ENCODE data around the gene VWA5B1. TPM values are rescaled to one million over a fixed set of nuclear protein-coding genes. Genes with fewer than 3 reads are reported as not detected.
A peak's percentile ranks its signal among the peaks of the same experiment; 100 is the strongest.

Gene VWA5B1
- total RNA-seq, 4 donors from 2014 or later: 0.16 TPM; not detected in 3

DNA sequence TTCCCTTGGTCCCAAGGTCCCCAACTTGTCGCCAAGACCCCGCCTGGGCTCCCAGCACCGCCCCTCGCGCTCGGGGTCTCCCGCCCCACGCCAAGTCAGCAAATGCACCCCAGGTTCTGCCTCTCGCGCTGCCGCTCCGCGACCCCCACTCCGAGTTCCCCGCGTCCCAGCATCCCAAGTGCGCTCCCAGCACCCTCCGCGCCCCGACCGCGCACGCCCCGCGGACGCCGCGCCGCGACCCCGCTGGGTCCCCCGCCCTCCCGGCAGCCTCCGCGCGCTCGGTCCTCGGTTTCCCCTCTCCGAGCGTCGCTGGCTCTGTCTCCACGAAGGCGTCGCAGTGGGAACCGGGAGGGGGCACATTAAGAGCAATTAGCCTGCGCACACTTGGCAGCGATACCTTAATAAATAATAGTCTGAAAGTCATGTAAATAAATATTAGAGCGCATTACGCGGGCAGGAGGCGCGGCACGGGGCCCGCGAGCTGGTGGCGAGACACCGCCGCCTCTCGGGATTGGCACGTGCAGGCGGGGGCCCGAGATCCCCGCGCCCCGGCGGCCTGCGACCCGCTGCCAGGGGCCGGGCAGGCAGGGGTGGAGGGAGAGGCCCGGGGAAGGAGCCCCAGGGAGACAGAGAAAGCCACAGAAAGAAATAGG, 75.9 kb downstream of the VWA5B1 start:
- no peak for DNase-seq (ENCODE audit: low spot score in 2 of 2)
- no peaks in the 10 kb centered on the region for H3K9me3 ChIP-seq
- TF ChIP-seq POLR2AphosphoS5 (IDR thresholded peaks at IDR 0.05) (no peak), EP300 (IDR thresholded peaks at IDR 0.05) (no peak), POLR2A (IDR thresholded peaks at IDR 0.05) (no peak), CTCF (IDR thresholded peaks at IDR 0.05) (no peak)
- 3% methylated on average over 49 of the region's 70 CpGs for WGBS
- H3K4me1 ChIP-seq: peaks cover 17% of the 10 kb centered on the region
- no peaks in the 10 kb centered on the region for H3K36me3 ChIP-seq
- peak overlapping the region; percentile 44 for H3K4me3 ChIP-seq
- peaks cover 89% of the 10 kb centered on the region for H3K27me3 ChIP-seq
- no peak overlapping the region for H3K27ac ChIP-seq

DNA sequence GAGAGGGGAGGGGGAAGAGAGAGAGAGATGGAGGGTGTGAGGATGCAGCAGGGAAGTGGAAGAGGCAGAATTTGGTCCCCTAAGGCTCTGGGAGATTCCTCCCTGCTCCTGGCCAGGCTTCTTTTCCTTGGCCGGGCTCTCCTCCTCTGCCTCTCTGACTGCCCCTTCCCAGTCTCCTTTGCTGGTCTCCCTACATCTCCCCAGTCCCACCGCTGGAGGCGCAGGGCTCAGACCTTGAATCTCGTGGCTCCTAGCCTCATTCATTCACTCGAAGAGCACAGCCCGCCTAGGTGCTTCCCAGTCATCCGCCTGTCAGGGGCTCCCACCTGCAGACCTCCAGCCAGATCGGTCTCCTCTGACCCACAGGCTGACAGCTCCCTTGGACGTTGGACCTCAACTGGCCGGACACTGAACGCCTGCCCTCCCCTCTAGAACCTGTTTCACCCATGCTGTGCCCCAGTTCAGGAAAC, 76.5 kb downstream of the VWA5B1 start:
- no peaks in the 10 kb centered on the region for H3K36me3 ChIP-seq
- no peak overlapping the region for H3K27ac ChIP-seq
- H3K9me3 ChIP-seq: no peaks in the 10 kb centered on the region
- peak overlapping the region; percentile 44 for H3K4me3 ChIP-seq
- H3K4me1 ChIP-seq: peaks cover 17% of the 10 kb centered on the region
- TF ChIP-seq CTCF (IDR thresholded peaks at IDR 0.05) (peak in 1 of 2 donors; percentile 55), POLR2A (IDR thresholded peaks at IDR 0.05) (no peak)
- no peak for DNase-seq (ENCODE audit: low spot score in 2 of 2)
- H3K27me3 ChIP-seq: peaks cover 87% of the 10 kb centered on the region
- 12% methylated on average over 11 of the region's 11 CpGs for WGBS

GRCh38 chr1:20367626-20368025, 77.0 kb downstream of the VWA5B1 start:
- no peak overlapping the region for H3K4me3 ChIP-seq
- H3K27me3 ChIP-seq: peaks cover 89% of the 10 kb centered on the region
- no peak for TF ChIP-seq POLR2AphosphoS5 (IDR thresholded peaks at IDR 0.05)
- no peak for TF ChIP-seq EP300 (IDR thresholded peaks at IDR 0.05)
- TF ChIP-seq POLR2A (IDR thresholded peaks at IDR 0.05): no peak
- no peak for TF ChIP-seq CTCF (IDR thresholded peaks at IDR 0.05)

GRCh38 chr1:20368866-20369470, 78.3 kb downstream of the VWA5B1 start:
- Histone ChIP-seq H3K27me3 (peaks cover 89% of the 10 kb centered on the region), H3K9me3 (no peaks in the 10 kb centered on the region), H3K4me1 (peaks cover 17% of the 10 kb centered on the region), H3K27ac (no peak overlapping the region), H3K4me3 (no peak overlapping the region), H3K36me3 (no peaks in the 10 kb centered on the region)
- TF ChIP-seq POLR2AphosphoS5 (IDR thresholded peaks at IDR 0.05): no peak
- TF ChIP-seq CTCF (IDR thresholded peaks at IDR 0.05): no peak
- TF ChIP-seq POLR2A (IDR thresholded peaks at IDR 0.05): no peak
- no peak for TF ChIP-seq EP300 (IDR thresholded peaks at IDR 0.05)
- DNase-seq (ENCODE audit: low spot score in 2 of 2): no peak
- WGBS: 75% methylated on average over 7 of the region's 7 CpGs

More at GRCh38 chr1:20367626-20368025, 77.0 kb downstream of the VWA5B1 start:
- no peak overlapping the region for H3K27ac ChIP-seq
- DNase-seq (ENCODE audit: low spot score in 2 of 2): no peak
- peaks cover 17% of the 10 kb centered on the region for H3K4me1 ChIP-seq
- no peaks in the 10 kb centered on the region for H3K36me3 ChIP-seq
- no peaks in the 10 kb centered on the region for H3K9me3 ChIP-seq
- WGBS: 63% methylated on average over 10 of the region's 10 CpGs

- Histone ChIP-seq H3K36me3 (no peaks in the 10 kb centered on the region), H3K27ac (no peak overlapping the region), H3K9me3 (no peaks in the 10 kb centered on the region), H3K4me3 (no peak overlapping the region), H3K27me3 (peaks cover 81% of the 10 kb centered on the region), H3K4me1 (peaks cover 16% of the 10 kb centered on the region)
- no peak for DNase-seq (ENCODE audit: low spot score in 2 of 2)
- TF ChIP-seq CTCF (IDR thresholded peaks at IDR 0.05) (no peak), POLR2A (IDR thresholded peaks at IDR 0.05) (no peak), POLR2AphosphoS5 (IDR thresholded peaks at IDR 0.05) (no peak), EP300 (IDR thresholded peaks at IDR 0.05) (no peak)
- WGBS: 28% methylated on average over 8 of the region's 8 CpGs
Measured at GRCh38 chr1:20370698-20371097, 80.0 kb downstream of the VWA5B1 start.
